Endothelial cell of umbilical vein (primary cell): Measurements from ENCODE around the gene USH2A.

Experiments
- CTCF ChIP-seq, 2 donors: IDR thresholded peaks; 1 replicate in 1 of 2; 2 replicates in 1 of 2; pipeline ENCODE4 v1.5.1; 2011; ENCODE audit warnings: low read length in 2 of 2, mild to moderate bottlenecking in 2 of 2, moderate library complexity in 2 of 2, control low read depth in 1 of 2, inconsistent platforms in 1 of 2, low read depth in 1 of 2; ENCODE audit not compliant: insufficient read depth in 1 of 2; ENCODE audit errors: extremely low read depth in 1 of 2
- EZH2 ChIP-seq: IDR thresholded peaks from 2 replicates; pipeline ENCODE4 v1.6.1; 2012; ENCODE audit warnings: borderline replicate concordance, low read depth, mild to moderate bottlenecking, moderate library complexity, low read length, inconsistent platforms; ENCODE audit not compliant: severe bottlenecking
- MYC ChIP-seq: IDR thresholded peaks from one replicate; pipeline ENCODE4 v1.6.1; 2011; ENCODE audit warnings: mild to moderate bottlenecking, low read depth, low read length
- POLR2A ChIP-seq: IDR thresholded peaks from 2 replicates; pipeline ENCODE4 v1.6.1; 2012; ENCODE audit warnings: low read depth, mild to moderate bottlenecking, control low read depth, low read length
- POLR2AphosphoS5 ChIP-seq: IDR thresholded peaks from 2 replicates; pipeline ENCODE4 v1.6.1; 2012; ENCODE audit warnings: low read depth, mild to moderate bottlenecking, control low read depth, low read length, moderate library complexity; ENCODE audit not compliant: insufficient read depth

- TF ChIP-seq CTCF (IDR thresholded peaks at IDR 0.05; ENCODE audit: extremely low read depth in 1 of 2, insufficient read depth in 1 of 2, low read depth in 1 of 2, low read length in 2 of 2) (no peak), POLR2AphosphoS5 (no peak), EZH2 (no peak), POLR2A (no peak), MYC (no peak)
Measured at GRCh38 chr1:216190438-216190837, 232.8 kb downstream of the USH2A start.
